HepG2 (cell line): ENCODE results near the gene DCAF8. TPM values are rescaled to one million over a fixed set of nuclear protein-coding genes. Genes with fewer than 3 reads are reported as not detected.
A peak's percentile ranks its signal among the peaks of the same experiment; 100 is the strongest.

Experiments
- ATAC-seq: fragments of 200-7000 bp; cut with Tn5 transposase; 3 replicates; pipeline ENCODE4 v1.9.1; 2020; ENCODE audit warnings: mild to moderate bottlenecking, moderate library complexity
- BruUV-seq: library from RNA; stranded (reverse); fragments of 400-500 nt; replicated peaks from 2 replicates; lab custom pipeline; 2021; lab: Mats Ljungman, UMichigan
- CTCF ChIA-PET: fragments of 300-600 bp; formaldehyde crosslinking; extraction: SDS; loops from one replicate; lab custom pipeline; 2021; ENCODE audit warnings: low total read pairs, inconsistent platforms, low intra/inter-chr PET ratio; lab: Yijun Ruan, JAX
- POLR2A ChIA-PET: fragments of 350-600 bp; sonication (Branson Sonifier 250); formaldehyde crosslinking; loops from one replicate; lab custom pipeline; 2020; ENCODE audit warnings: antibody characterized with exemption, inconsistent platforms; lab: Yijun Ruan, JAX
- DNase-seq: peaks from one replicate; pipeline ENCODE4 v3.0.0-alpha.2; 2015; ENCODE audit warnings: low spot score
- FAIRE-seq: peaks from 3 replicates; lab custom pipeline; 2011; peaks lifted over from hg19 to GRCh38; lab: Jason Lieb, UNC
- H2AFZ ChIP-seq: one replicate; pipeline ENCODE4 v1.6.1; 2011; ENCODE audit warnings: low read length, inconsistent platforms
- H3K27ac ChIP-seq: fragments of 300-600 bp; 3 replicates; pipeline ENCODE4 v1.8.0; 2011; ENCODE audit warnings: mixed run types, mild to moderate bottlenecking, mixed read lengths, low read length, inconsistent platforms; ENCODE audit not compliant: insufficient read depth; ENCODE audit errors: extremely low read length
- H3K27me3 ChIP-seq, 2 experiments: fragments of 200-600 bp in 1 of 2; 2 replicates in 1 of 2; 3 replicates in 1 of 2; pipeline versions ENCODE4 v1.6.0 to v1.8.0; 2011; ENCODE audit warnings: low read length in 2 of 2, mild to moderate bottlenecking in 2 of 2, moderate library complexity in 2 of 2, inconsistent platforms in 1 of 2; ENCODE audit not compliant: insufficient read depth in 2 of 2, control insufficient read depth in 1 of 2
- H3K36me3 ChIP-seq, 2 experiments: fragments of 200-600 bp in 1 of 2; replicated peaks in 1 of 2; 2 replicates in 1 of 2; 3 replicates in 1 of 2; pipeline versions ENCODE4 v1.5.1 to v1.8.0; 2011; ENCODE audit warnings: low read length in 2 of 2, inconsistent platforms in 1 of 2; ENCODE audit not compliant: insufficient read depth in 2 of 2, control insufficient read depth in 1 of 2
- H3K4me1 ChIP-seq: 2 replicates; pipeline ENCODE4 v1.5.1; 2012; ENCODE audit warnings: low read length, inconsistent platforms; ENCODE audit not compliant: insufficient read depth
- H3K4me2 ChIP-seq: 2 replicates; pipeline ENCODE4 v1.6.0; 2011; ENCODE audit warnings: low read depth, low read length, inconsistent platforms
- H3K4me3 ChIP-seq, 3 experiments: fragments of 200-600 bp in 1 of 3; sonication (generic), shearing (Covaris generic) in 1 of 3; replicated peaks in 1 of 3; 2 replicates each; pipeline ENCODE4 v1.5.1; 2011 to 2016; ENCODE audit warnings: low read length in 3 of 3, inconsistent platforms in 2 of 3, low read depth in 2 of 3, mild to moderate bottlenecking in 2 of 3, control low read depth in 1 of 3, mixed read lengths in 1 of 3; ENCODE audit not compliant: insufficient read depth in 1 of 3
- H3K79me2 ChIP-seq: one replicate; pipeline ENCODE4 v1.6.1; 2011; ENCODE audit warnings: low read length, inconsistent platforms; ENCODE audit not compliant: insufficient read depth
- H3K9ac ChIP-seq: 2 replicates; pipeline ENCODE4 v1.6.0; 2011; ENCODE audit warnings: mild to moderate bottlenecking, low read depth, low read length, inconsistent platforms; ENCODE audit not compliant: insufficient read depth
- H3K9me3 ChIP-seq: 2 replicates; pipeline ENCODE4 v1.5.1; 2012; ENCODE audit warnings: mild to moderate bottlenecking, low read length
- H4K20me1 ChIP-seq: 2 replicates; pipeline ENCODE4 v1.6.0; 2011; ENCODE audit warnings: inconsistent platforms, mild to moderate bottlenecking, low read length, moderate library complexity; ENCODE audit not compliant: insufficient read depth
- AGO2 ChIP-seq: fragments of 200-400 bp; formaldehyde crosslinking; optimal IDR thresholded peaks from 2 replicates; pipeline ENCODE3; 2017; ENCODE audit warnings: mild to moderate bottlenecking, low read depth, low read length, moderate library complexity
- ETS1 ChIP-seq: sonication (generic); formaldehyde crosslinking; IDR thresholded peaks from 2 replicates; pipeline ENCODE4 v1.4.0; 2020; ENCODE audit warnings: missing genetic modification reagents
- SMARCE1 ChIP-seq: fragments of 450-650 bp; IDR thresholded peaks from 2 replicates; pipeline ENCODE4 v1.6.1; 2017; ENCODE audit warnings: borderline replicate concordance
- ZNF251 ChIP-seq: sonication (generic); formaldehyde crosslinking; IDR thresholded peaks from 2 replicates; pipeline ENCODE4 v1.9.0; 2021; ENCODE audit warnings: mild to moderate bottlenecking, missing genetic modification reagents
- ZNF615 ChIP-seq: sonication (generic); formaldehyde crosslinking; IDR thresholded peaks from 2 replicates; pipeline ENCODE4 v1.5.0; 2020; ENCODE audit warnings: mild to moderate bottlenecking, missing genetic modification reagents, borderline replicate concordance
- WGBS: methylation state at CpG from one replicate; pipeline ENCODE4 v1.1.6; 2017; ENCODE audit warnings: low lambda C conversion rate; 5-methylcytosine and 5-hydroxymethylcytosine counted together
- in situ Hi-C: cut with HindIII; loops from 2 replicates; pipeline ENCODE4 v1.10.0; 2017; ENCODE audit warnings: low pct_unique_long_range_greater_than_20kb; ENCODE audit not compliant: extremely low pct_ligation_motif_present
- intact Hi-C: fragments of 100-400 bp; cut with micrococcal nuclease; formaldehyde crosslinking; loops from one replicate; pipeline ENCODE4 v1.10.0; 2022; ENCODE audit not compliant: unreplicated experiment
- polyA plus RNA-seq, 8 experiments: library from polyadenylated mRNA; depleted of rRNA in 3 of 8; stranded (reverse) in 7 of 8; unstranded in 1 of 8; fragments of >200 nt; fragmentation: Illumina TruSeq in 4 of 8; extraction: Trizol in 4 of 8; gene quantifications; 2 replicates each; pipeline versions ENCODE4 v1.2.1 to v1.2.3, GENCODE V29; 2011 to 2016; ENCODE audit warnings: low read depth in 4 of 8, missing spikeins in 1 of 8, mixed read lengths in 1 of 8; ENCODE audit not compliant: insufficient read depth in 1 of 8
- total RNA-seq, 5 experiments: library from RNA; depleted of rRNA; stranded (reverse); fragments of >200 nt; fragmentation: Illumina TruSeq; extraction: Trizol; gene quantifications; 2 replicates each; pipeline ENCODE4 v1.2.3, GENCODE V29; 2016; ENCODE audit warnings: low read depth in 1 of 5
- TF ChIP-seq, protein P1 (sequence below): IDR thresholded peaks from 2 replicates; pipeline ENCODE4 v1.6.1; 2012; ENCODE audit warnings: inconsistent platforms
- TF ChIP-seq, protein P2 (sequence below): sonication (generic); formaldehyde crosslinking; conservative IDR thresholded peaks from 2 replicates; pipeline ENCODE4 v1.4.0; 2020; ENCODE audit warnings: mild to moderate bottlenecking, missing genetic modification reagents, moderate library complexity
- TF ChIP-seq, protein P3 (sequence below): sonication (generic); formaldehyde crosslinking; IDR thresholded peaks from 2 replicates; pipeline ENCODE4 v1.5.0; 2020; ENCODE audit warnings: mild to moderate bottlenecking, missing genetic modification reagents

The DCAF8 gene
- total and polyA plus RNA-seq, 2 of the 13 experiments (the other 11 are each of a cell fraction or from before 2014, with no cell fraction given), result 73.4 to 79.8 TPM

- CTCF ChIA-PET, result no interaction called here
- Histone ChIP-seq H3K9me3 (no peaks in the 10 kb centered on the region), H2AFZ (no peak overlapping the region), H3K79me2 (no peaks in the 10 kb centered on the region), H3K27ac (no peak overlapping the region), H3K4me2 (no peak overlapping the region), H3K4me1 (no peaks in the 10 kb centered on the region), H3K9ac (no peak overlapping the region), H3K4me3 (no peak overlapping the region), H3K36me3 (peaks cover 16 to 71% of the 10 kb centered on the region in 2 experiments), H4K20me1 (no peaks in the 10 kb centered on the region), H3K27me3 (no peaks in the 10 kb centered on the region)
- WGBS, result 98% methylated on average over 19 of the region's 24 CpGs
- TF ChIP-seq AGO2 (peak; percentile 43), ZNF251 (CRISPR knock-in tag) (no peak)
- POLR2A ChIA-PET, result interaction anchor here (1.2 kb wide), 1 partner anchor 22 kb away, joined by 3 read pairs; the partner anchor contains the start of gene DCAF8
- ATAC-seq (no peak), DNase-seq (no peak), FAIRE-seq (no peak)
- TSS peak; percentile 31 for BruUV-seq
- in situ Hi-C loops, result no loop called here
- intact Hi-C loops, result no loop called here
Observed at GRCh38 chr1:160239582-160240299, 22.6 kb downstream of the DCAF8 start.

GRCh38 chr1:160238408-160238807 lies 23.9 kb downstream of the DCAF8 start:
- H3K36me3 ChIP-seq, result peaks cover 14 to 73% of the 10 kb centered on the region in 2 experiments

More at GRCh38 chr1:160238408-160238807, 23.9 kb downstream of the DCAF8 start:
- H3K9ac ChIP-seq, result no peak overlapping the region
- intact Hi-C loops (no loop called here), in situ Hi-C loops (no loop called here)
- BruUV-seq, result no TSS peak
- ChIA-PET POLR2A (interaction anchor here (1.2 kb wide), 1 partner anchor 23 kb away, joined by 3 read pairs; the partner anchor contains the start of gene DCAF8), CTCF (no interaction called here)
- H4K20me1 ChIP-seq, result no peaks in the 10 kb centered on the region
- FAIRE-seq (no peak), ATAC-seq (no peak)
- no peak overlapping the region for H2AFZ ChIP-seq
- no peak overlapping the region for H3K4me2 ChIP-seq
- H3K4me1 ChIP-seq, result no peaks in the 10 kb centered on the region
- no peaks in the 10 kb centered on the region for H3K9me3 ChIP-seq
- no peak overlapping the region for H3K27ac ChIP-seq
- no peaks in the 10 kb centered on the region for H3K79me2 ChIP-seq
- H3K4me3 ChIP-seq, result no peak overlapping the region
- H3K27me3 ChIP-seq, result no peaks in the 10 kb centered on the region
- TF ChIP-seq ZNF615 (CRISPR knock-in tag), result no peak
- TF ChIP-seq ETS1 (CRISPR knock-in tag), result no peak
- TF ChIP-seq, protein P1, sequence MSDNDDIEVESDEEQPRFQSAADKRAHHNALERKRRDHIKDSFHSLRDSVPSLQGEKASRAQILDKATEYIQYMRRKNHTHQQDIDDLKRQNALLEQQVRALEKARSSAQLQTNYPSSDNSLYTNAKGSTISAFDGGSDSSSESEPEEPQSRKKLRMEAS, result no peak
- TF ChIP-seq, protein P2, sequence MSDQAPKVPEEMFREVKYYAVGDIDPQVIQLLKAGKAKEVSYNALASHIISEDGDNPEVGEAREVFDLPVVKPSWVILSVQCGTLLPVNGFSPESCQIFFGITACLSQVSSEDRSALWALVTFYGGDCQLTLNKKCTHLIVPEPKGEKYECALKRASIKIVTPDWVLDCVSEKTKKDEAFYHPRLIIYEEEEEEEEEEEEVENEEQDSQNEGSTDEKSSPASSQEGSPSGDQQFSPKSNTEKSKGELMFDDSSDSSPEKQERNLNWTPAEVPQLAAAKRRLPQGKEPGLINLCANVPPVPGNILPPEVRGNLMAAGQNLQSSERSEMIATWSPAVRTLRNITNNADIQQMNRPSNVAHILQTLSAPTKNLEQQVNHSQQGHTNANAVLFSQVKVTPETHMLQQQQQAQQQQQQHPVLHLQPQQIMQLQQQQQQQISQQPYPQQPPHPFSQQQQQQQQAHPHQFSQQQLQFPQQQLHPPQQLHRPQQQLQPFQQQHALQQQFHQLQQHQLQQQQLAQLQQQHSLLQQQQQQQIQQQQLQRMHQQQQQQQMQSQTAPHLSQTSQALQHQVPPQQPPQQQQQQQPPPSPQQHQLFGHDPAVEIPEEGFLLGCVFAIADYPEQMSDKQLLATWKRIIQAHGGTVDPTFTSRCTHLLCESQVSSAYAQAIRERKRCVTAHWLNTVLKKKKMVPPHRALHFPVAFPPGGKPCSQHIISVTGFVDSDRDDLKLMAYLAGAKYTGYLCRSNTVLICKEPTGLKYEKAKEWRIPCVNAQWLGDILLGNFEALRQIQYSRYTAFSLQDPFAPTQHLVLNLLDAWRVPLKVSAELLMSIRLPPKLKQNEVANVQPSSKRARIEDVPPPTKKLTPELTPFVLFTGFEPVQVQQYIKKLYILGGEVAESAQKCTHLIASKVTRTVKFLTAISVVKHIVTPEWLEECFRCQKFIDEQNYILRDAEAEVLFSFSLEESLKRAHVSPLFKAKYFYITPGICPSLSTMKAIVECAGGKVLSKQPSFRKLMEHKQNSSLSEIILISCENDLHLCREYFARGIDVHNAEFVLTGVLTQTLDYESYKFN (CRISPR knock-in tag), result no peak
- TF ChIP-seq SMARCE1, result no peak
- TF ChIP-seq, protein P3, sequence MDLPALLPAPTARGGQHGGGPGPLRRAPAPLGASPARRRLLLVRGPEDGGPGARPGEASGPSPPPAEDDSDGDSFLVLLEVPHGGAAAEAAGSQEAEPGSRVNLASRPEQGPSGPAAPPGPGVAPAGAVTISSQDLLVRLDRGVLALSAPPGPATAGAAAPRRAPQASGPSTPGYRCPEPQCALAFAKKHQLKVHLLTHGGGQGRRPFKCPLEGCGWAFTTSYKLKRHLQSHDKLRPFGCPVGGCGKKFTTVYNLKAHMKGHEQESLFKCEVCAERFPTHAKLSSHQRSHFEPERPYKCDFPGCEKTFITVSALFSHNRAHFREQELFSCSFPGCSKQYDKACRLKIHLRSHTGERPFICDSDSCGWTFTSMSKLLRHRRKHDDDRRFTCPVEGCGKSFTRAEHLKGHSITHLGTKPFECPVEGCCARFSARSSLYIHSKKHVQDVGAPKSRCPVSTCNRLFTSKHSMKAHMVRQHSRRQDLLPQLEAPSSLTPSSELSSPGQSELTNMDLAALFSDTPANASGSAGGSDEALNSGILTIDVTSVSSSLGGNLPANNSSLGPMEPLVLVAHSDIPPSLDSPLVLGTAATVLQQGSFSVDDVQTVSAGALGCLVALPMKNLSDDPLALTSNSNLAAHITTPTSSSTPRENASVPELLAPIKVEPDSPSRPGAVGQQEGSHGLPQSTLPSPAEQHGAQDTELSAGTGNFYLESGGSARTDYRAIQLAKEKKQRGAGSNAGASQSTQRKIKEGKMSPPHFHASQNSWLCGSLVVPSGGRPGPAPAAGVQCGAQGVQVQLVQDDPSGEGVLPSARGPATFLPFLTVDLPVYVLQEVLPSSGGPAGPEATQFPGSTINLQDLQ, result no peak
- TF ChIP-seq, all 625 proteins: peak for 0
- 94% methylated on average over 5 of the region's 5 CpGs for WGBS
- DNase-seq, result no peak
